Activated CD8-positive, alpha-beta memory T cell treated with anti-CD3 and anti-CD28 coated beads, Interleukin-2, amount 10 ng/mL, durations not matched to agents 7 days and 5 days (primary cell): ENCODE measurements around the gene GEMIN2. TPM values are rescaled to one million over a fixed set of nuclear protein-coding genes. Genes with fewer than 3 reads are reported as not detected.
A peak's percentile ranks its signal among the peaks of the same experiment; 100 is the strongest.
"Not testable (repeated sequence)": the region's sequence is repeated elsewhere in the genome, so short reads cannot be mapped to it uniquely, and the experiment has no call there.

Source experiments
- ATAC-seq: fragments of 150-1000 bp; cut with Tn5 transposase; one replicate; pipeline ENCODE4 v1.10.0; 2021; ENCODE audit warnings: moderate library complexity
- CTCF ChIA-PET: fragments of 350-600 bp; sonication (Branson Sonifier 250); formaldehyde crosslinking; loops from one replicate; lab custom pipeline; 2021; ENCODE audit warnings: antibody characterized with exemption; lab: Charles Lee
- DNase-seq: peaks from one replicate; pipeline ENCODE4 v3.0.0-alpha.2; 2020
- H3K27ac Mint-ChIP-seq: one replicate; pipeline ENCODE4 v1.8.0; 2021; ENCODE audit warnings: mild to moderate bottlenecking, mixed read lengths
- H3K27me3 Mint-ChIP-seq: one replicate; pipeline ENCODE4 v1.8.0; 2021; ENCODE audit warnings: mixed read lengths
- H3K36me3 Mint-ChIP-seq: one replicate; pipeline ENCODE4 v1.8.0; 2021; ENCODE audit warnings: mild to moderate bottlenecking, mixed read lengths
- H3K4me1 Mint-ChIP-seq: one replicate; pipeline ENCODE4 v1.8.0; 2021; ENCODE audit warnings: mixed read lengths
- H3K4me3 Mint-ChIP-seq: one replicate; pipeline ENCODE4 v1.8.0; 2021; ENCODE audit warnings: mild to moderate bottlenecking, moderate library complexity, mixed read lengths
- H3K9me3 Mint-ChIP-seq: one replicate; pipeline ENCODE4 v1.8.0; 2022; ENCODE audit warnings: low read depth, mixed read lengths
- total RNA-seq, 2 experiments: library from RNA; stranded (reverse); gene quantifications; one replicate each; pipeline ENCODE4 v1.2.3, GENCODE V29; 2021

The GEMIN2 gene
- total RNA-seq, 2 experiments from 2014 or later, result 22.5 to 26.3 TPM

DNA sequence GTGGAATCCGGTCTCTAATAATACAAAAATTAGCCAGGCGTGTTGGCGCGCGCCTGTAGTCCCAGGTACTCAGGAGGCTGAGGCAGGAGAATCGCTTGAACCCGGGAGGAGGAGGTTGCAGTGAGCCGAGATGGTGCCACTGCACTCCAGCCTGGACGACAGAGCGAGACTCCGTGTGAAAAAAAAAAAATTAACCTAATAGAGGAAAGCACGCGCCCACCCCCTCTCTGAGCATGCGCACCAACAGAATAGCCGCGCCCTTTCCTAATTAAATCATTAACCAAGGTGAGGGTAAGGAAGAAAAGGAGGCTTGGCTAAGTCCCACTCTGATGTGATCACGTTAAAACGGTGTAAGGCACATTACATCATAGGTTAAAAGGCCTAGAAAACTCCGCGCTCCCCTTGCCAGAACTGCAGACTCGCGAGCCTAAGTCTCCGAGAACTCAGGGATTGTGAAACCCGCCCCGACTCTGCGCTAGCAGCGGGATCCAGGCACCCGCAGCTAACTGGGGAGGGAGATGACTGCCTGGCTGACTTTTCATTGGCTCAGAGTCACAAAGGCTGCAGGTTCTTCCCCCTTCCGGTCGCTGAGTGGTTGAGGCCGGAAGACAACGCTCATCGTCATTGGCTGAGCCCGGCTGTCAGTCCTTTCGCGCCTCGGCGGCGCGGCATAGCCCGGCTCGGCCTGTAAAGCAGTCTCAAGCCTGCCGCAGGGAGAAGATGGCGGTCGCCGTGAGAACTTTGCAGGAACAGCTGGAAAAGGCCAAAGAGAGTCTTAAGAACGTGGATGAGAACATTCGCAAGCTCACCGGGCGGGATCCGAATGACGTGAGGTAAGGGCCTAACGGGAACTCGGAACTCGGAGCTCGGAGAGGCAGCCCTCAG lies 60.7 kb downstream of the GEMIN2 start, which contains the start of gene PNN:
TSS of gene PNN (plus strand) at position 695 of the 885 bp plus-strand sequence. CDS start at position 721, 26 bp downstream.
- peaks cover 41% of the 10 kb centered on the region for H3K36me3 Mint-ChIP-seq
- H3K27me3 Mint-ChIP-seq, result no peaks in the 10 kb centered on the region
- H3K4me1 Mint-ChIP-seq, result peaks cover 51% of the 10 kb centered on the region
- H3K27ac Mint-ChIP-seq, result peak within 1 kb of the TSS; percentile 100
- DNase-seq, result peak; percentile 99
- H3K4me3 Mint-ChIP-seq, result peak within 1 kb of the TSS; percentile 95
- CTCF ChIA-PET, result interaction anchor here (1.0 to 1.8 kb wide), 3 partner anchors 15 to 93 kb away, joined by 3 to 4 read pairs (median 4); no protein-coding TSS in a partner anchor
- H3K9me3 Mint-ChIP-seq, result no peaks in the 10 kb centered on the region
- ATAC-seq, result peak; percentile 91

DNA sequence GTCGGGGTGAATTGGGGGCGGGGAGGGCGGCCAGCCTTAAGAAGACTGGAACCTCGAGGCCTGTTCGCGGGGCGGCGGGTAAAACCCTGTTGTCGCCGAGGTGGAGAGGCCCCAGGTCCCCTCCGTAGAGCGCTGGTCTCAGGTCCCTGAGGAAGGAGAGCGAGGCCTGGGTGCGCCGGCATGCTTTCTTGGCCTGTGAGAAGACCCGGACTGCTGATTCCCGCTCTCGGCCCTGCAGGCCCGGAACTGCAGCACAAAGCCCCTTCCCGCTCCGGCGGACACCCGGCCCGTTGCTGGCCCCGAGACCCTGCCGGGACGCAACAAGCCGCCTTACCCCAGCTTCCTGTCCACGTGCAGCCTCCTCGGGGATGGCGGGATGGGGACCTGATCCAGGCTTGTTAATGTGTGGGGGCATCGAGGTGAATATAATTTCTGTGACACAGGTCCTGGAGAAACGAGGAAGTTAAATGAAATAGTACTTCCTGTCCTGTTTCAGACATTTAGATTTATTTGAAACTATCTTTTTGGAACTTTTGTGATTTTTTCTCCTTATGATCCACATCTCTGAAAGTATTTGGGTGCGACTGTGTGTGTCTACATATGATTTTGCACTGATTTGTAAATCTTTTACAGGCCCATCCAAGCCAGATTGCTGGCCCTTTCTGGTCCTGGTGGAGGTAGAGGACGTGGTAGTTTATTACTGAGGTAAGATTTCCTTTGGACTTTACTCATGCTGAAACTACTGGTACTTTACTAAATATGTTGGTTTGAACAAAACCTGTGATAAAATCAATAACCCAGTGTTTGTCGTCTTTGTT lies 61.5 kb downstream of the GEMIN2 start:
- Mint-ChIP-seq H3K9me3 (no peaks in the 10 kb centered on the region), H3K27me3 (no peaks in the 10 kb centered on the region), H3K4me1 (peaks cover 51% of the 10 kb centered on the region), H3K4me3 (peak overlapping the region; percentile 95), H3K36me3 (peaks cover 43% of the 10 kb centered on the region), H3K27ac (peak overlapping the region; percentile 100)
- DNase-seq (peak; percentile 65), ATAC-seq (peak; percentile 10)
- CTCF ChIA-PET, result interaction anchor here (1.0 to 1.8 kb wide), 3 partner anchors 14 to 92 kb away, joined by 3 to 4 read pairs (median 4); no protein-coding TSS in a partner anchor

GRCh38 chr14:39176263-39177167 lies 62.4 kb downstream of the GEMIN2 start:
- CTCF ChIA-PET, result no interaction called here
- H3K27ac Mint-ChIP-seq, result peak overlapping the region; percentile 100
- H3K36me3 Mint-ChIP-seq, result peaks cover 43% of the 10 kb centered on the region
- no peaks in the 10 kb centered on the region for H3K27me3 Mint-ChIP-seq
- peak overlapping the region; percentile 95 for H3K4me3 Mint-ChIP-seq
- H3K4me1 Mint-ChIP-seq, result peaks cover 45% of the 10 kb centered on the region
- H3K9me3 Mint-ChIP-seq, result no peaks in the 10 kb centered on the region
- no peak for ATAC-seq
- DNase-seq, result no peak

GRCh38 chr14:39177168-39177545 lies 63.0 kb downstream of the GEMIN2 start:
- CTCF ChIA-PET, result interaction anchor here (1.3 kb wide), 1 partner anchor 253 kb away, joined by 3 read pairs; no protein-coding TSS in a partner anchor
- Mint-ChIP-seq H3K27me3 (no peaks in the 10 kb centered on the region), H3K9me3 (no peaks in the 10 kb centered on the region), H3K4me3 (peak overlapping the region; percentile 95), H3K27ac (peak overlapping the region; percentile 56), H3K36me3 (peaks cover 43% of the 10 kb centered on the region), H3K4me1 (peaks cover 41% of the 10 kb centered on the region)
- DNase-seq (no peak), ATAC-seq (no peak)

DNA sequence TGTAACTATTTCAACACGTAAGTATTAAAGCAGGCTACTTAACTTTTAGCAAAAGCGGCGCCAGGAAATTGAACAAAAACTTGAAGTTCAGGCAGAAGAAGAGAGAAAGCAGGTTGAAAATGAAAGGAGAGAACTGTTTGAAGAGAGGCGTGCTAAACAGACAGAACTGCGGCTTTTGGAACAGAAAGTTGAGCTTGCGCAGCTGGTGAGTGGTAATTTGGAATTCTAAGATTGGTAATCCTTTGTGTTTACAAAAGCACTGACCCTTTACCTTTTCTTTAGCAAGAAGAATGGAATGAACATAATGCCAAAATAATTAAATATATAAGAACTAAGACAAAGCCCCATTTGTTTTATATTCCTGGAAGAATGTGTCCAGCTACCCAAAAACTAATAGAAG lies 64.9 kb downstream of the GEMIN2 start:
- H3K4me3 Mint-ChIP-seq, result no peak overlapping the region
- no peak for ATAC-seq
- no peaks in the 10 kb centered on the region for H3K9me3 Mint-ChIP-seq

GRCh38 chr14:39180553-39180952 lies 66.4 kb downstream of the GEMIN2 start:
- ATAC-seq, result no peak
- CTCF ChIA-PET, result no interaction called here
- H3K27me3 Mint-ChIP-seq, result no peaks in the 10 kb centered on the region
- no peak overlapping the region for H3K4me3 Mint-ChIP-seq
- H3K36me3 Mint-ChIP-seq, result peaks cover 59% of the 10 kb centered on the region
- no peak overlapping the region for H3K27ac Mint-ChIP-seq
- DNase-seq, result no peak
- peaks cover 40% of the 10 kb centered on the region for H3K4me1 Mint-ChIP-seq
- no peaks in the 10 kb centered on the region for H3K9me3 Mint-ChIP-seq

More for the DNA sequence above, 64.9 kb downstream of the GEMIN2 start:
- DNase-seq, result no peak
- peak overlapping the region; percentile 22 for H3K27ac Mint-ChIP-seq
- H3K4me1 Mint-ChIP-seq, result peaks cover 40% of the 10 kb centered on the region
- no peaks in the 10 kb centered on the region for H3K27me3 Mint-ChIP-seq
- CTCF ChIA-PET, result interaction anchor here (0.8 to 1.3 kb wide), 3 partner anchors 9 to 72 kb away, joined by 3 to 5 read pairs (median 3); partner anchors contain the start of gene TRAPPC6B
- peaks cover 53% of the 10 kb centered on the region for H3K36me3 Mint-ChIP-seq

DNA sequence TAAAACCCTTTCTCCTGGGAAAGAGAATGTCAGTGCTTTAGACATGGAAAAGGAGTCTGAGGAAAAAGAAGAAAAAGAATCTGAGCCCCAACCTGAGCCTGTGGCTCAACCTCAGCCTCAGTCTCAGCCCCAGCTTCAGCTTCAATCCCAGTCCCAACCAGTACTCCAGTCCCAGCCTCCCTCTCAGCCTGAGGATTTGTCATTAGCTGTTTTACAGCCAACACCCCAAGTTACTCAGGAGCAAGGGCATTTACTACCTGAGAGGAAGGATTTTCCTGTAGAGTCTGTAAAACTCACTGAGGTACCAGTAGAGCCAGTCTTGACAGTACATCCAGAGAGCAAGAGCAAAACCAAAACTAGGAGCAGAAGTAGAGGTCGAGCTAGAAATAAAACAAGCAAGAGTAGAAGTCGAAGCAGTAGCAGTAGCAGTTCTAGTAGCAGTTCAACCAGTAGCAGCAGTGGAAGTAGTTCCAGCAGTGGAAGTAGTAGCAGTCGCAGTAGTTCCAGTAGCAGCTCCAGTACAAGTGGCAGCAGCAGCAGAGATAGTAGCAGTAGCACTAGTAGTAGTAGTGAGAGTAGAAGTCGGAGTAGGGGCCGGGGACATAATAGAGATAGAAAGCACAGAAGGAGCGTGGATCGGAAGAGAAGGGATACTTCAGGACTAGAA lies 67.0 kb downstream of the GEMIN2 start:
- DNase-seq, result no peak
- Mint-ChIP-seq H3K9me3 (no peaks in the 10 kb centered on the region), H3K4me1 (peaks cover 37% of the 10 kb centered on the region), H3K27me3 (no peaks in the 10 kb centered on the region), H3K27ac (no peak overlapping the region), H3K36me3 (peaks cover 54% of the 10 kb centered on the region), H3K4me3 (no peak overlapping the region)
- peak; percentile 26 for ATAC-seq
- CTCF ChIA-PET, result no interaction called here

DNA sequence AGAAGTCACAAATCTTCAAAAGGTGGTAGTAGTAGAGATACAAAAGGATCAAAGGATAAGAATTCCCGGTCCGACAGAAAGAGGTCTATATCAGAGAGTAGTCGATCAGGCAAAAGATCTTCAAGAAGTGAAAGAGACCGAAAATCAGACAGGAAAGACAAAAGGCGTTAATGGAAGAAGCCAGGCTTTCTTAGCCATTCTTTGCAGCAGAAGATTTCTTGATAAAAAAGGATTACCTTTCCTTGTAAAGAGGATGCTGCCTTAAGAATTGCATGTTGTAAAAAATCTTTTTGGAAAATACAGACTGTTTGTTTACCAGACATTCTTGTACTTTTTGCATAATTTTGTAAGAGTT lies 67.5 kb downstream of the GEMIN2 start:
- ATAC-seq (no peak), DNase-seq (no peak)
- no peak overlapping the region for H3K27ac Mint-ChIP-seq
- H3K4me1 Mint-ChIP-seq, result peaks cover 35% of the 10 kb centered on the region
- no peaks in the 10 kb centered on the region for H3K27me3 Mint-ChIP-seq
- H3K4me3 Mint-ChIP-seq, result no peak overlapping the region
- CTCF ChIA-PET, result no interaction called here
- no peaks in the 10 kb centered on the region for H3K9me3 Mint-ChIP-seq
- peaks cover 52% of the 10 kb centered on the region for H3K36me3 Mint-ChIP-seq

GRCh38 chr14:39182770-39183684 lies 68.9 kb downstream of the GEMIN2 start:
- ATAC-seq (no peak), DNase-seq (no peak)
- H3K4me3 Mint-ChIP-seq, result no peak overlapping the region
- H3K4me1 Mint-ChIP-seq, result peaks cover 30% of the 10 kb centered on the region
- no peaks in the 10 kb centered on the region for H3K9me3 Mint-ChIP-seq
- peaks cover 44% of the 10 kb centered on the region for H3K36me3 Mint-ChIP-seq
- CTCF ChIA-PET, result interaction anchor here (0.9 kb wide), 1 partner anchor 24 kb away, joined by 3 read pairs; no protein-coding TSS in a partner anchor
- no peaks in the 10 kb centered on the region for H3K27me3 Mint-ChIP-seq
- H3K27ac Mint-ChIP-seq, result no peak overlapping the region

GRCh38 chr14:39183685-39184003 lies 69.5 kb downstream of the GEMIN2 start:
- H3K27ac Mint-ChIP-seq, H3K9me3 Mint-ChIP-seq, H3K27me3 Mint-ChIP-seq, DNase-seq, ATAC-seq, H3K4me3 Mint-ChIP-seq: not testable (repeated sequence)
- Mint-ChIP-seq H3K4me1 (peaks cover 30% of the 10 kb centered on the region), H3K36me3 (peaks cover 40% of the 10 kb centered on the region)
- CTCF ChIA-PET, result interaction anchor here (0.7 kb wide), 1 partner anchor 94 kb away, joined by 3 read pairs; no protein-coding TSS in a partner anchor

DNA sequence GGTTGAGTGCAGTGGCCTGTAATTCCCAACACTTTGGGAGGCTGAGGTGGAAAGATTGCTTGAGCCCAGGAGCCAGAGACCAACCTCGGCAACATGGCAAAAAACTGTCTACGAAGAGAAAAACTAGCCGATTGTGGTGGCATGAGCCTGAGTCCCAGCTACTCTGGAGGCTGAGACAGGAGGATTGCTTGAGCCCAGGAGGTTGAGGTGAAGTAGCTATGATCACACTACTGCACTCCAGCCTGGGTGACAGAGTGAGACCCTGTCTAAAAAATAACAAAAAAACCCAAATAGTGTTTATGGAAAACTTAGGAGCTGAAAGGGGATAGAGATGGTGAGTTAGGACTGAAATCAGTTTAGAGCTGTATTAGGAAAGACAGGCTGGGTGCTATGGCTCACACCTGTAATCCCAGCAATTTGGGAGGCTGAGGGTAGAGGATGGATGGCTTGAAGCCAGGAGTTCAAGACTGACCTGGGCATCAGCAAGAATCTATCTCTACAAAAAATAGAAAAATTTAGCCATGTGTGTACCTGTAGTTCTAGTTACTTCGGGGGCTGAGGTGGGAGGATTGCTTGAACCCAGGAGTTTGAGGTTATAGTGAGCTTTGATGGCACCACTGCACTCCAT lies 70.6 kb downstream of the GEMIN2 start:
- ATAC-seq (no peak), DNase-seq (no peak)
- H3K27me3 Mint-ChIP-seq, result no peaks in the 10 kb centered on the region
- H3K4me1 Mint-ChIP-seq, result peaks cover 24% of the 10 kb centered on the region
- CTCF ChIA-PET, result interaction anchor here (1.0 kb wide), 1 partner anchor 47 kb away, joined by 4 read pairs; no protein-coding TSS in a partner anchor
- H3K9me3 Mint-ChIP-seq, result no peaks in the 10 kb centered on the region
- no peak overlapping the region for H3K4me3 Mint-ChIP-seq
- peaks cover 31% of the 10 kb centered on the region for H3K36me3 Mint-ChIP-seq
- H3K27ac Mint-ChIP-seq, result no peak overlapping the region
